Vagina (tissue), 2 donors: ENCODE data around the gene INCENP.

Experiments used
- POLR2A ChIP-seq, 2 donors: fragments of 450-650 bp; IDR thresholded peaks; one replicate each; pipeline ENCODE4 v1.6.1; 2017; ENCODE audit warnings: antibody characterized with exemption in 2 of 2, mild to moderate bottlenecking in 2 of 2, moderate library complexity in 2 of 2
- POLR2AphosphoS5 ChIP-seq, 2 donors: sonication (generic); formaldehyde crosslinking; IDR thresholded peaks; one replicate each; pipeline ENCODE4 v1.9.0; 2017; ENCODE audit warnings: antibody characterized with exemption in 2 of 2, mild to moderate bottlenecking in 2 of 2, low read depth in 1 of 2; ENCODE audit not compliant: insufficient read depth in 1 of 2
- TF ChIP-seq, protein P1 (sequence below), 3 experiments: fragments of 450-650 bp in 2 of 3; fragments of 200-600 bp in 1 of 3; sonication (generic) in 1 of 3; IDR thresholded peaks; one replicate each; pipeline ENCODE4 v1.5.1; 2017 to 2019; ENCODE audit warnings: antibody characterized with exemption in 3 of 3, mild to moderate bottlenecking in 2 of 3, moderate library complexity in 2 of 3

DNA sequence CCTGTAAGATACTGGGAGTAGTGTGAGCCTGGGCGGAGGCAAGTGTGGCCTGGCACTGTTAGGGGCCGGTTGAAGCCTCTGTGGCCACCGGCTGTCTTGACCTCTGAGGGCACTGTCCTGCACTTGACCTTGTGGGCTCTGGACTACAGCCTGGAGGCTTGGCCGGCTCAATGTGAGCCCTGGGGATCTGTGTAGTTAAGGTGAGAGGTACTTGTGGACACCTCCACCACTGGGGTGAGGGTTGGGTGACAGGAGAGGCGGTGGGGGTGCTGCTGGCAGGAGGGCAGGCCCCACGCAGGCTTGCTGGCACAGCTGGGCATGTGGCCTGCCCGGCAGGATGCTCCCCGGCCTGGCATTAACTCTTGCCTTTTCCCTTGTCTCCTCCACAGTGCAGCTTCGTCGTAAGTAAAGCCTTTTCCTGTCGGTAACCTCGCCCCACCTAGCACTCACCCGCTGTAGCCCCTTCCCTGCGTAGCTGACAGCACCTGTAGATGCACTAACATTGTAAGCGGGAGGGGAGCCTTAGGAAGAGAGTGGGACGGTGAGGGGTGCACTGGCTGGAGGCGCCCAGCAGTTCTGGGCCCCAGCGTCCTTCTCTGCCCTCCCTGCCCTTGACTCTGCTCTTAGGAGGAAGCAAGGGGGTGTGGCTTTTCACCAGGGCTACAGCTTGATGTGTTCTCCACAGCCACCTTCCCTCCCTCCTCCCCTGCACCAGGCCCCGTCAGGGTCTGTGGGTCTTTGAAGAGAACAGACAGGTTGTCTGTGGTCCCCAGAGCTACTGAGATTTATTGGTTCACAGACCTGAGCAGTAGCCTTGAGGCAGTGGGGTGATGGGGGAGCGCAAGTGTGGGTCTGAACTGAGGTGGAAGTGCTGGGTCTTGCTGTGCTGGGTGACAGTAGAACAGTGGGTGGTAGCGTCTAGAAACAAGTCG is 17.6 kb downstream of the INCENP start:
- TF ChIP-seq POLR2A (IDR thresholded peaks at IDR 0.05) (no peak), POLR2AphosphoS5 (IDR thresholded peaks at IDR 0.05; ENCODE audit: insufficient read depth in 1 of 2, low read depth in 1 of 2) (no peak)
- TF ChIP-seq, protein P1, sequence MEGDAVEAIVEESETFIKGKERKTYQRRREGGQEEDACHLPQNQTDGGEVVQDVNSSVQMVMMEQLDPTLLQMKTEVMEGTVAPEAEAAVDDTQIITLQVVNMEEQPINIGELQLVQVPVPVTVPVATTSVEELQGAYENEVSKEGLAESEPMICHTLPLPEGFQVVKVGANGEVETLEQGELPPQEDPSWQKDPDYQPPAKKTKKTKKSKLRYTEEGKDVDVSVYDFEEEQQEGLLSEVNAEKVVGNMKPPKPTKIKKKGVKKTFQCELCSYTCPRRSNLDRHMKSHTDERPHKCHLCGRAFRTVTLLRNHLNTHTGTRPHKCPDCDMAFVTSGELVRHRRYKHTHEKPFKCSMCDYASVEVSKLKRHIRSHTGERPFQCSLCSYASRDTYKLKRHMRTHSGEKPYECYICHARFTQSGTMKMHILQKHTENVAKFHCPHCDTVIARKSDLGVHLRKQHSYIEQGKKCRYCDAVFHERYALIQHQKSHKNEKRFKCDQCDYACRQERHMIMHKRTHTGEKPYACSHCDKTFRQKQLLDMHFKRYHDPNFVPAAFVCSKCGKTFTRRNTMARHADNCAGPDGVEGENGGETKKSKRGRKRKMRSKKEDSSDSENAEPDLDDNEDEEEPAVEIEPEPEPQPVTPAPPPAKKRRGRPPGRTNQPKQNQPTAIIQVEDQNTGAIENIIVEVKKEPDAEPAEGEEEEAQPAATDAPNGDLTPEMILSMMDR (IDR thresholded peaks at IDR 0.05): no peak
